ENCODE data around the gene KIAA0513.

KIAA0513 gene

DNA sequence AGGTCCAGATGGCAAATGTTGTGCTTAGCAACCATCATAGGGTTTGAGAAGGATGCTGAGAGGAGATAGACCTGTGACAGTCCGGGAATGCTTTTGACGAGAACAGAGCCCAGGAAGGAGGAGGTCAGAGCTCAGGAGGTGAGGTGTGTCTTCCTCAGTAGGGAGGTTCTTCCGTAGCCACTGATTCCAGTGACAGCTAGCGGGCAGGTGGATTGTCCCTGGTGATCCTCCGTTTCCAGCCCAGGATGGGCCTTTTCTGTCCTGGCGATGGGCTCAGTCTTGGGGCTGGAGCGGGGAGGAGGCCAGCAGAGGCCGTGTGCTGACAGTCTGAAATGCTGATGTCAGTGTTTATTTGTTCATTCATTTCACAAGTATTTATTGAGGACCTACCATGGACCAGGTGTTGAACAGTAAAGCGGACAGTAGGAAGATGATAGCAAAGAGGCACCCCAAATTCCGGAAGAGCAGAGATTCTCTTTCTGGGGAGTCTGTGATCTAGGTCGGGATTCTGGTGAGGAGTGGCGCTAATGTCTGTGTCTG is 38.8 kb downstream of the KIAA0513 start:
- DNase-seq = no peak

GRCh38 chr16:85067024-85067423 is 39.4 kb downstream of the KIAA0513 start:
- DNase-seq = no peak

- DNase-seq = no peak
Measured at GRCh38 chr16:85067426-85067825, 39.8 kb downstream of the KIAA0513 start.

DNA sequence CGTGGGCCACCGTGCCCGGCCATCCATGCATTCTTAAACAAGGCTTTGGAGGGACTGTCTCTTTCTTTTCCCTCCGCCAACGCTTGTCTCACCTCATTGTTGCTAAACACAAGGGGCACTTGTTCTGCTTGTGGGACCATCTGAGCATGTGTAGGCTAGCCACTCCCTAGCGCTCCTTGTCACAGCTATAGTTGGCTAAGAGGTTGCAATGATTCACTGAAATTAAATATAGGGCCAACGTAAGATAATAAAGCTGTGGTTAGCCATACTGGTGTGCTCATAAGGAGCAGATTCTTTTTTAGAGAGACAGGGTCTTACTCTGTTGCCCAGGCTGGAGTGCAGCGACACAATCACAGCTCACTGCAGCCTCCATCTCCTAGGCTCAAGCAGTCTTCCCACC is 41.2 kb downstream of the KIAA0513 start:
- DNase-seq = peak in 1 of 58 donors; percentile 21

GRCh38 chr16:85069171-85069570 is 41.6 kb downstream of the KIAA0513 start:
- DNase-seq = no peak

DNA sequence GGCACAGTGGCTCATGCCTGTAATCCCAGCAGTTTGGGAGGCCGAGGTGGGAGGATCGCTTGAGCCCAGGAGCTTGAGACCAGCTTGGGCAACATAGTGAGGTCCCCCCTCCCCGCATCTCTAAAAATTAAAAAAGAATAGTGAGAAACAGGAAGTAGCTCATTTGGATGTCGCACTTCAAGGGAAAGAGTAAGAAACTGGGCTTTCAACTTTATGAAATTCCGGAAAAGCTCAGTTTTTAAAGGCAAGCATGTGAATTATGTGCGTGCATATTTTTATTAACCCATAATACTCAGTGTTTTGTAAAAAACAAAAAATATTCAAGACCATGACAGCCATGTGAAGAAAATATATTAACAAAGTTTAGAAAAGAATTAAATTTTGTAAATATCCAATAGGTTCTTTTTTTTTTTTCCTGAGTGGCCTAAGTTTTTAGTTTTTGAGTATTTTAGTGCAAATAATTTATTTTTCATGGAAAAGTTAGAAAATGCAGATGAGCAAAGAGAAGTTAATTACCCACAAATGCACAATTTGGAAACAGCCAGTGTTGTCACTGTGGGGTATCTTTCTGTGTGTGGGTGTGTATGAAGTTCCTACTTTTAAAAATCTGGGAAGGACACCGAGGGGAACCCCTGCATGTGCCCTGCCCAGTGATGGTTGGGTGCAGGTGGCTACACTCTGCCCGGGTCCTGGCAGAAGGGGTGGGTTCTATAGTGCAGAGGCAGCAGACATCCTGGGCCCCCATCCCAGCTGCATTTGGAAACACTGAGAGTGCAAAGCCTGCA is 44.7 kb downstream of the KIAA0513 start:
- DNase-seq = no peak

- no peak for DNase-seq
Measured at GRCh38 chr16:85072947-85073346, 45.4 kb downstream of the KIAA0513 start.

GRCh38 chr16:85074225-85074914 is 46.8 kb downstream of the KIAA0513 start:
- no peak for DNase-seq

DNA sequence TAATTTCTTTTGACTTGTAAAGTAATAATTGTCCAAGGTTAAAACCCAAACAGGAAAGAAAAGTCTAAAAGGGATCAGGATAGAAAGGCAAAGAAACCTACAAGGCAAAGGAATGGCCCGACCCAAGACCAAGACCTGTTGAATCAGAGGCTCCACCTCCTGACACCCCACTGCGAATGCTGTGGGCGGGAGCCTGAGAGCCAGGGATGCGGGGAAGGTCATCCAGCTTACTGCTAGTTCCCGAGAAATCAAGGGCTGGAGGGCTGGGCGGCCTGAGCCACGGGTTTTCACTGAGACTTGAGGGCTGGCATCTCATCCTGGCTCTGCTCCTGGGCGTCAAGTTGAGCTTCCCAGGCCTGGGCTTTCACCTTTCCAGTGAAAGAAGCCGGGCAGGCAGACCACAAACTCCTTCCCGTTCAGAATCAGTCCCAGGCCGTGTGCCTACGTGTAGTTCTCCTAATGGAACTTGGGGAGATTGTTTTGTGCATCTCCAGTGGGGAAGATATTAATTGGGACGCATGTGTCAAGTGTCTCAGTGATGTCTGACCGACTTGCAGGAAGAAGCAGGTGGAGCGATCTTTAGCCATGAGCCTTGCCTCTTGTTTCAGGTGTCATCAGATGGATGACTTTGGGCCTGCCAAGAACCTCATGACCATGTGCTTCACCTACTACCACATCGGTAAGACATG is 47.8 kb downstream of the KIAA0513 start:
- DNase-seq = no peak

DNA sequence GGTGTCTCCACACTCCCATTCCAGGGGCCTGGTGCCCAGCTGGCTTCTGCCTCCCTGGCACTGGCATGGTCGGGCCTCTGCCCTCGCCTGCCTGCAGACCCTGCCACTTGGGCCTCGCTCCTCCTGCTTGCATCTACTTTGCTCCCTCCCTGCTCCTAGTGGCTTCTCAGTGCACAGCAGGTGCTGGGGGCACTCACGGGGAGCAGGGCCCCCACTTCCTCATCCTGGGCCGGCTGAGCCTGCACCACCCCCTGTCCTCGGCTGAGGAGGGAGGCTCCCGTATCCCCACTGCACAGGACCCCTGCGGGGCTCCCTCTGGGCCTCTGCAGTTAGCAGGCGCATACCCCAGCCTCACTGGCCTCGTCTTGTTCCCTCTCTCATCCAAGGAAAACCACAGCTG is 49.4 kb downstream of the KIAA0513 start:
- DNase-seq = no peak

GRCh38 chr16:85077576-85078125 is 50.1 kb downstream of the KIAA0513 start:
- DNase-seq = no peak

GRCh38 chr16:85078226-85078625 is 50.6 kb downstream of the KIAA0513 start:
- no peak for DNase-seq

DNA sequence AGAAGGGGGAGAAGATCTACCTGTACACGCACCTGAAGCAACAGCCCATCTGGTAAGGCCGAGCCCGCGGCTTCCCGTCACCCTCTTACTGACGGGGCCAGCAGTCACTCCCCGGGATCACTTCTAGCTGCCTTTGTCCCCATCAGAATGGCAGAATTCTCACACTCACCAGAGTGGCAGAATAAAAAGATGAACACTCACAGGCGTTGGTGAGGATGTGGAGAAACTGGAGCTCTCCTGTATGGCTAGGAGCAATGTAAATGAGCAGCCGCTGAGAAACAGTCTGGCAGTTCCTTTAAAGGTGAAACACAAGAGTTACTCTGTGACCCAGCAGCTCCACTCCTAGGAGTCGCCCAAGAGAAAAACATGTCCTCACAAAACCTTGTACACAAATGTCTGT is 51.4 kb downstream of the KIAA0513 start:
- no peak for DNase-seq

DNA sequence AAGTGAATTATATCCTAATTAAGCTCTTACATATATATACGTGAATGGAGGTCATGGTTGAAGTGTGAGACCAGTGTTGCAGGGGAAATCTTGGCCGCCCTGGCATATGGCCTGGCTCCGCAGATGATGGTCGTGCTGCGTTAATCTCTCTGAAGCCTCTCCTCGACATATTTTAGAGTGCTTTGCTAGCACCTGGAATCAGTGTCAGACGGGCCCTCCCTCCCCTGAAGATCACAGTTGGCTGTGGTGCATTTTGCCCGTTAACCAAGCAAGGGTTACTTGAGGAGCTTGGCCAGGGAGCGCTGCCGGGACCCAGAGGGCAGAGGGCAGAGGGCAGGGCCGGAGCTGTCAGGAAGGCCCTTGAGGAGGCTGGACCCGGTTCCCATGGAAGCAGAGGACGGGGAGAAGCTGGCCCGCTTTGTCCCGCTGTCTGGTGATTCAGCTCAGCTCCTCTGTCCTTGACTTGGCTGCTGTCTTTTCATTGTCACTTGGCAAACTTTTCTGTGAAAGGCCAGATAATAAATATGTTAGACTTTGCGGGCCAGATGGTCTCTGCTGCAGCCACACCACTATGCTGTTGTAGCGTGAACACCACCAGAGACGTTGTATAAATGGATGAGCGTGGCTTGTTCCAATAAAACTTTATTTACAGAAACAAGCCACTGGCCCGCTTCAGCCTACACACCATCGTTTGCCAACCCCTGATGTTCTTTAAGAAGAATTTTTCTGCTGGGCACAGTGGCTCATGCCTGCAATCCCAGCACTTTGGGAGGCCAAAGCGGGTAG is 52.4 kb downstream of the KIAA0513 start:
- no peak for DNase-seq

DNA sequence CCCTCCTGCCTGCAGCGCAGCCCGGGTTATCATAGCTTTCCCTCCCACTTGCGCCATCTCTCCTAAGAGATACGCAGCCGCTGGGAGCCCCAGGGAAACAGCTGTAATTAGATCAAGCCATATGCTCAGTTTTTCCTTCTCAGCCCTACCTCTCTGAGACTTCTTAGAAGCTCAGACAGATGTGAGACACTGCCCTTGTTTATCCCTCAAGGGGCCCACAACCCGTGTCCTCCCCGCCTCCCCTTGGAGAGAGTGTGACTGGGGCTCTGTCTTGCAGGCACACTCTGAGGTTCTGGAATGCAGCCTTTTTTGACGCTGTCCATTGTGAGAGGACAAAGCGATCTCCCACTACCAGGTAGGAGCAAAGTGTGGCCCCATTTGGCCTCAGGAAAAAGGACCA is 53.4 kb downstream of the KIAA0513 start:
- DNase-seq = no peak

- no peak for DNase-seq
Measured at GRCh38 chr16:85081765-85082164, 54.2 kb downstream of the KIAA0513 start.

DNA sequence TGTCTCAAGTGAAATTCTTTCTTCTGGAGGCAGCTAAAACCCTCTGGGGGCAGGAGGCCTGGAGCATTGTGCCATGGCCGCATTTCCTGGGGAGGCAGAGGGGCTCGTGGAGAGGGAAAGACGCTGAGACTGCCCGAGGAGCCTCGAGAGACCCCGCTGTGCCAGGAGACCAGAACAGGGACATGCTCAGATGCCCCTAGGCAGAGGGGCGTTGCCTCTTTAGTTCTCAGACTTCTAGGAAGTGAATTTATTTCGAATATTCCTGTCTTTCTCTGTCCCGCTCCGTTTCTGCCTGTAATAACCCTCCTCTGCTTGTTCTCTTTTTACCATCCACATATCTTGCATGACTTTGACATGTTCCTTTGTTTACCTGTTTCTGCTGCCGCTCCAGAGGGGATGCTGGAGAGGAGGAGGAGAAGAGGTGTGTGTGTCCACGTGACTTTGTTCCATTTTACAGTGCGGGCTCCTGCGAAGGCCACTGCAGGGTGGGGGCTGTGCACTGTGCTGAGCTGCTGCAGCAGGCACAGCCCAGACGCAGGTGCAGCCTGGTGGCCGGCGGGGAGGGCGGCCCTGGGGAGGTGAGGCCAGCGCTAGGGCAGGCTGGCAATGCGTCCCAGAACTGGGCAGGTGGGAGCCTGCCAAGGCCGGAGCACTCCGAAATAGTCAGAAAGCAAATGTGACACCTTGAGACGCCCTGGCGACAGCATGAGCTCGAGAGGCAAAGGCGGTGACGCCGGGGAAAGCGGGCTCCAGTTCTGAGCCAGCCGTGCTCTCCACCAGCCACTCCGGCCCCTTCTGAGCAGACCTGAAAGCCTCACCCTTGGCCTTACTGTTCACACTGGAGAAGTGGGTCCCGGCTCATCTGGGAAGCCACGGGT is 54.8 kb downstream of the KIAA0513 start:
- no peak for DNase-seq

DNA sequence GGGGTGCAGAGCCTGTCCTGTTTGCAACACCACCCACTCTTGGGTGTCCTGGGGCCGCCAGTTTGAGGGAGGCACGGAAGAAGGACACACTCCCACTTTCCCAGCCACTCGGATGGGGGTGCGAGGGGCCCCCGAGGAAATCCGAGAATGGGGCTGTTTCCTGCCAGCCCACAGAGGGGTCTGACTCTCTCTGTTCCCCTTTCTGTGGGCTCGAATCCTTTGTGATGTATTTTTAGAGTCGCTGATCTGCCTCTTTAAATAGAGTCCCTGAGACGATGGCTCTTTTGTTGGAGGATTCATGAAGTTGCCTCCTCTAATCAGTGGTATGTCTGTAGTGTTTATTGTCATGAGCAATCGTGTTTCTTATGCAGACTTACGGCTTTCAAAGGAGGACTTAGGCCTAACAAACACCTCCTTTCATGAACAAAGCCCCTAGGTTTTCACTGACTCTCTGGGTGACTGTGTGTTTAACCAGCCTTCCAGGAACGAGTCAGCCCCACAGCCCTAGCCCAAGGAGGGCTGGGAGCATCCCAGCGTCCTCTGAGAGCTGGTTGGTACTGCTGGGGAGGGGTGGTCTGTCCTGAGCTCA is 55.5 kb downstream of the KIAA0513 start:
- peak in 2 of 58 donors; percentile 33 to 39 for DNase-seq

- DNase-seq = no peak
Measured at GRCh38 chr16:85084841-85085510, 57.4 kb downstream of the KIAA0513 start.

Measured in anterior cingulate cortex (tissue), 58 donors.